HEK293 (cell line): Measurements from ENCODE around the gene ICAM1.

ENCODE experiments used
- CTCF ChIA-PET: fragments of 350-600 bp; formaldehyde crosslinking; extraction: SDS; loops from one replicate; lab custom pipeline; 2021; ENCODE audit warnings: antibody characterized with exemption; lab: Yijun Ruan, JAX
- POLR2A ChIA-PET: fragments of 300-600 bp; formaldehyde crosslinking; extraction: SDS; loops from one replicate; lab custom pipeline; 2020; ENCODE audit warnings: antibody characterized with exemption, inconsistent platforms; lab: Yijun Ruan, JAX
- H3K27ac ChIP-seq: fragments of 200-500 bp; sonication (Bioruptor generic); 2 replicates; pipeline ENCODE4 v1.5.1; 2014; ENCODE audit warnings: low read depth, low read length, control low read depth, inconsistent platforms; ENCODE audit errors: extremely low read depth
- H3K36me3 ChIP-seq, 2 experiments: fragments of 200-500 bp in 1 of 2; sonication (Bioruptor generic) in 1 of 2; 1 replicate in 1 of 2; 2 replicates in 1 of 2; pipeline ENCODE4 v1.5.1; 2014 to 2017; ENCODE audit warnings: inconsistent platforms in 2 of 2, low read length in 2 of 2; ENCODE audit not compliant: control insufficient read depth in 2 of 2, insufficient read depth in 1 of 2
- H3K4me1 ChIP-seq: fragments of 200-500 bp; sonication (Bioruptor generic); 2 replicates; pipeline ENCODE4 v1.5.1; 2014; ENCODE audit warnings: mild to moderate bottlenecking, low read length, inconsistent platforms; ENCODE audit not compliant: control insufficient read depth, insufficient read depth
- H3K4me3 ChIP-seq: 2 replicates; pipeline ENCODE4 v1.5.1; 2011; ENCODE audit warnings: low read depth, mild to moderate bottlenecking, control low read depth, low read length, moderate library complexity
- H3K9me3 ChIP-seq: fragments of 200-500 bp; sonication (Bioruptor generic); 2 replicates; pipeline ENCODE4 v1.5.1; 2014; ENCODE audit warnings: low read depth, low read length, inconsistent platforms; ENCODE audit not compliant: control insufficient read depth, insufficient read depth
- AEBP2 ChIP-seq: fragments of 450-650 bp; formaldehyde crosslinking; IDR thresholded peaks from 2 replicates; pipeline ENCODE4 v1.5.1; 2016; ENCODE audit warnings: missing biosample characterization, missing genetic modification characterization, borderline replicate concordance
- EGR2 ChIP-seq: fragments of 450-650 bp; formaldehyde crosslinking; IDR thresholded peaks from 2 replicates; pipeline ENCODE4 v1.5.1; 2016; ENCODE audit warnings: low read depth, missing biosample characterization, missing genetic modification characterization
- GLIS1 ChIP-seq: fragments of 450-650 bp; formaldehyde crosslinking; IDR thresholded peaks from 2 replicates; pipeline ENCODE4 v1.5.1; 2016; ENCODE audit warnings: missing biosample characterization, missing genetic modification characterization
- IKZF3 ChIP-seq: fragments of 450-650 bp; IDR thresholded peaks from 2 replicates; pipeline ENCODE4 v1.5.0; 2018; ENCODE audit warnings: missing biosample characterization, mild to moderate bottlenecking, missing genetic modification characterization, moderate library complexity
- PATZ1 ChIP-seq: fragments of 450-650 bp; formaldehyde crosslinking; IDR thresholded peaks from 2 replicates; pipeline ENCODE4 v1.5.1; 2016; ENCODE audit warnings: missing biosample characterization, missing genetic modification characterization
- PRDM4 ChIP-seq: fragments of 450-650 bp; formaldehyde crosslinking; IDR thresholded peaks from 2 replicates; pipeline ENCODE4 v1.5.1; 2017; ENCODE audit warnings: missing biosample characterization, missing genetic modification characterization
- YY1 ChIP-seq: fragments of 450-650 bp; formaldehyde crosslinking; IDR thresholded peaks from 2 replicates; pipeline ENCODE4 v1.5.1; 2018; ENCODE audit warnings: missing biosample characterization, missing genetic modification characterization
- ZFHX2 ChIP-seq: fragments of 450-650 bp; formaldehyde crosslinking; conservative IDR thresholded peaks from 2 replicates; pipeline ENCODE4 v1.5.1; 2016; ENCODE audit warnings: missing biosample characterization, missing genetic modification characterization
- ZNF354C ChIP-seq: fragments of 450-650 bp; formaldehyde crosslinking; IDR thresholded peaks from 2 replicates; pipeline ENCODE4 v1.5.1; 2016; ENCODE audit warnings: missing biosample characterization, missing genetic modification characterization, low read depth, borderline replicate concordance
- ZNF394 ChIP-seq: fragments of 450-650 bp; formaldehyde crosslinking; IDR thresholded peaks from 2 replicates; pipeline ENCODE4 v1.5.1; 2016; ENCODE audit warnings: missing biosample characterization, missing genetic modification characterization, mild to moderate bottlenecking, moderate library complexity, borderline replicate concordance
- ZNF416 ChIP-seq: fragments of 450-650 bp; formaldehyde crosslinking; IDR thresholded peaks from 2 replicates; pipeline ENCODE4 v1.5.1; 2016; ENCODE audit warnings: missing biosample characterization, missing genetic modification characterization
- ZNF423 ChIP-seq: fragments of 450-650 bp; formaldehyde crosslinking; IDR thresholded peaks from 2 replicates; pipeline ENCODE4 v1.5.1; 2016; ENCODE audit warnings: missing biosample characterization, missing genetic modification characterization
- ZNF501 ChIP-seq: fragments of 450-650 bp; formaldehyde crosslinking; IDR thresholded peaks from 2 replicates; pipeline ENCODE4 v1.5.1; 2016; ENCODE audit warnings: missing biosample characterization, missing genetic modification characterization
- ZNF513 ChIP-seq: fragments of 450-650 bp; IDR thresholded peaks from 2 replicates; pipeline ENCODE4 v1.5.1; 2018; ENCODE audit warnings: missing biosample characterization, missing genetic modification characterization
- ZNF768 ChIP-seq: fragments of 450-650 bp; formaldehyde crosslinking; IDR thresholded peaks from 2 replicates; pipeline ENCODE4 v1.5.1; 2018; ENCODE audit warnings: missing biosample characterization, mild to moderate bottlenecking, missing genetic modification characterization
- ZSCAN16 ChIP-seq: fragments of 450-650 bp; formaldehyde crosslinking; IDR thresholded peaks from 2 replicates; pipeline ENCODE4 v1.5.1; 2016; ENCODE audit warnings: missing biosample characterization, missing genetic modification characterization

ICAM1 gene

GRCh38 chr19:10226021-10226375, 44.9 kb upstream of the ICAM1 start:
- Histone ChIP-seq H3K36me3 (peaks cover 0 to 9% of the 10 kb centered on the region in 2 experiments; a peak in 1 of 3 replicates), H3K4me1 (no peaks in the 10 kb centered on the region), H3K27ac (no peak overlapping the region), H3K4me3 (no peak overlapping the region), H3K9me3 (no peaks in the 10 kb centered on the region)
- POLR2A ChIA-PET, result no interaction called here
- TF ChIP-seq ZFHX2 (tag by site-specific recombination) (no peak), IKZF3 (tag by site-specific recombination) (no peak), ZNF423 (tag by site-specific recombination) (no peak), ZSCAN16 (tag by site-specific recombination) (no peak), PRDM4 (tag by site-specific recombination) (no peak), ZNF354C (tag by site-specific recombination) (no peak), ZNF394 (tag by site-specific recombination) (no peak), YY1 (tag by site-specific recombination) (no peak), EGR2 (tag by site-specific recombination) (no peak), PATZ1 (tag by site-specific recombination) (no peak), ZNF768 (tag by site-specific recombination) (no peak), ZNF416 (tag by site-specific recombination) (no peak), ZNF513 (tag by site-specific recombination) (no peak), ZNF501 (tag by site-specific recombination) (no peak)
- CTCF ChIA-PET, result interaction anchor here (0.5 to 4.7 kb wide), 5 partner anchors 10 to 54 kb away, joined by 3 to 38 read pairs (median 4); no protein-coding TSS in a partner anchor

- H3K27ac ChIP-seq, result no peak overlapping the region
- H3K4me1 ChIP-seq, result no peaks in the 10 kb centered on the region
- peaks cover 0 to 9% of the 10 kb centered on the region in 2 experiments; a peak in 1 of 3 replicates for H3K36me3 ChIP-seq
- ChIA-PET CTCF (interaction anchor here (0.7 to 4.7 kb wide), 4 partner anchors 10 to 34 kb away, joined by 3 to 38 read pairs (median 4); no protein-coding TSS in a partner anchor), POLR2A (interaction anchor here (0.5 to 0.6 kb wide), 3 partner anchors 24 to 49 kb away, joined by 3 to 4 read pairs (median 3); no protein-coding TSS in a partner anchor)
- TF ChIP-seq AEBP2 (tag by site-specific recombination), result no peak
- TF ChIP-seq GLIS1 (tag by site-specific recombination), result no peak
- H3K9me3 ChIP-seq, result no peaks in the 10 kb centered on the region
- H3K4me3 ChIP-seq, result no peak overlapping the region
These were observed 44.4 kb upstream of the ICAM1 start for GRCh38 chr19:10226376-10227025.
